G401 (cell line): ENCODE data around the gene SOX5. TPM values are rescaled to one million over a fixed set of nuclear protein-coding genes. Genes with fewer than 3 reads are reported as not detected.

Source experiments
- DNase-seq: peaks from one replicate; pipeline ENCODE4 v3.0.0-alpha.2; 2015; ENCODE audit warnings: low spot score
- in situ Hi-C: cut with HindIII; loops from 2 replicates; pipeline ENCODE4 v1.10.0; 2016; ENCODE audit warnings: low sequenced_read_pairs, mixed read lengths
- total RNA-seq: library from RNA; depleted of rRNA; stranded (reverse); fragments of >200 nt; shearing (Covaris generic); gene quantifications from 2 replicates; pipeline ENCODE4 v1.2.3, GENCODE V29; 2014; rRNA removed

Gene SOX5
- not detected in 2 replicates for total RNA-seq

- DNase-seq = peak; percentile 10
- in situ Hi-C loops = no loop called here
These were observed at the start of gene SOX5 for GRCh38 chr12:23949348-23950209. Gene SOX5 (minus strand): TSS chr12:23949670. CDS start chr12:23949601, 69 bp downstream.

- DNase-seq = no peak
- in situ Hi-C loops = no loop called here
These were observed 37.6 kb upstream of the SOX5 start for GRCh38 chr12:23987046-23987445.

GRCh38 chr12:23980826-23981225 lies 31.4 kb upstream of the SOX5 start:
- DNase-seq = no peak
- in situ Hi-C loops = no loop called here

GRCh38 chr12:23964812-23965211 lies 15.3 kb upstream of the SOX5 start:
- in situ Hi-C loops = no loop called here
- no peak for DNase-seq

GRCh38 chr12:23959826-23960225 lies 10.4 kb upstream of the SOX5 start:
- no peak for DNase-seq

GRCh38 chr12:23954332-23954731 lies 4.9 kb upstream of the SOX5 start:
- in situ Hi-C loops = no loop called here
- no peak for DNase-seq

More at GRCh38 chr12:23959826-23960225, 10.4 kb upstream of the SOX5 start:
- in situ Hi-C loops = no loop called here

GRCh38 chr12:23952071-23952470 lies 2.6 kb upstream of the SOX5 start:
- in situ Hi-C loops = no loop called here
- DNase-seq = no peak

- no peak for DNase-seq
- in situ Hi-C loops = no loop called here
These were observed 1.4 kb upstream of the SOX5 start for GRCh38 chr12:23950775-23951451.

GRCh38 chr12:23950210-23950774 lies 822 bp upstream of the SOX5 start:
- in situ Hi-C loops = no loop called here
- no peak for DNase-seq

- in situ Hi-C loops = no loop called here
- DNase-seq = no peak
These were observed 1.2 kb downstream of the SOX5 start for GRCh38 chr12:23948291-23948690.

GRCh38 chr12:23947395-23947794 lies 2.1 kb downstream of the SOX5 start:
- in situ Hi-C loops = no loop called here
- DNase-seq = no peak

GRCh38 chr12:23945249-23945648 lies 4.2 kb downstream of the SOX5 start:
- no peak for DNase-seq
- in situ Hi-C loops = no loop called here

GRCh38 chr12:23944067-23944466 lies 5.4 kb downstream of the SOX5 start:
- in situ Hi-C loops = no loop called here

GRCh38 chr12:23942841-23943240 lies 6.6 kb downstream of the SOX5 start:
- DNase-seq = no peak
- in situ Hi-C loops = no loop called here

More at GRCh38 chr12:23944067-23944466, 5.4 kb downstream of the SOX5 start:
- DNase-seq = no peak

GRCh38 chr12:23941780-23942179 lies 7.7 kb downstream of the SOX5 start:
- in situ Hi-C loops = no loop called here
- DNase-seq = no peak

- in situ Hi-C loops = no loop called here
- no peak for DNase-seq
These were observed 11.0 kb downstream of the SOX5 start for GRCh38 chr12:23938422-23938821.

- in situ Hi-C loops = no loop called here
- no peak for DNase-seq
These were observed 18.3 kb downstream of the SOX5 start for GRCh38 chr12:23931176-23931575.

GRCh38 chr12:23930599-23930998 lies 18.9 kb downstream of the SOX5 start:
- DNase-seq = no peak
- in situ Hi-C loops = no loop called here

GRCh38 chr12:23929906-23930305 lies 19.6 kb downstream of the SOX5 start:
- no peak for DNase-seq
- in situ Hi-C loops = no loop called here

- in situ Hi-C loops = no loop called here
These were observed 21.6 kb downstream of the SOX5 start for GRCh38 chr12:23927907-23928306.

More at GRCh38 chr12:23927907-23928306, 21.6 kb downstream of the SOX5 start:
- DNase-seq = no peak
